Immature natural killer cell (primary cell): Measurements from ENCODE around the gene SNX6. TPM values are rescaled to one million over a fixed set of nuclear protein-coding genes. Genes with fewer than 3 reads are reported as not detected.
"Not testable (repeated sequence)": the region's sequence is repeated elsewhere in the genome, so short reads cannot be mapped to it uniquely, and the experiment has no call there.

Experiments
- DNase-seq, 3 donors: peaks; one replicate each; pipeline ENCODE4 v3.0.0; 2022; ENCODE audit warnings: mixed read lengths in 1 of 3
- H3K27ac Mint-ChIP-seq, 6 donors: one replicate each; pipeline ENCODE4 v1.8.0; 2020; ENCODE audit warnings: mixed read lengths in 6 of 6, mild to moderate bottlenecking in 5 of 6, inconsistent platforms in 4 of 6, moderate library complexity in 3 of 6
- H3K27me3 Mint-ChIP-seq, 3 donors: one replicate each; pipeline ENCODE4 v1.8.0; 2020 to 2021; ENCODE audit warnings: low read depth in 3 of 3, mild to moderate bottlenecking in 3 of 3, mixed read lengths in 3 of 3, moderate library complexity in 3 of 3, inconsistent platforms in 1 of 3
- H3K36me3 Mint-ChIP-seq, 3 donors: one replicate each; pipeline ENCODE4 v1.8.0; 2020; ENCODE audit warnings: mixed read lengths in 3 of 3, inconsistent platforms in 2 of 3, mild to moderate bottlenecking in 2 of 3
- H3K4me1 Mint-ChIP-seq, 2 donors: one replicate each; pipeline ENCODE4 v1.8.0; 2020; ENCODE audit warnings: inconsistent platforms in 2 of 2, mild to moderate bottlenecking in 2 of 2, mixed read lengths in 2 of 2, moderate library complexity in 1 of 2
- H3K4me3 Mint-ChIP-seq, 5 donors: one replicate each; pipeline ENCODE4 v1.8.0; 2020; ENCODE audit warnings: mild to moderate bottlenecking in 5 of 5, mixed read lengths in 5 of 5, inconsistent platforms in 3 of 5, moderate library complexity in 3 of 5
- H3K9me3 Mint-ChIP-seq, 6 donors: one replicate each; pipeline ENCODE4 v1.8.0; 2020; ENCODE audit warnings: mild to moderate bottlenecking in 6 of 6, mixed read lengths in 6 of 6, inconsistent platforms in 4 of 6, moderate library complexity in 3 of 6
- polyA plus RNA-seq, 3 donors: library from polyadenylated mRNA; unstranded; fragments of 300-500 nt; fragmentation: Illumina TruSeq; gene quantifications; one replicate each; pipeline ENCODE4 v1.2.3, GENCODE V29; 2021

SNX6 gene
- polyA plus RNA-seq, 3 donors from 2014 or later, result 141 to 174 (median 149) TPM

- DNase-seq, H3K9me3 Mint-ChIP-seq: not testable (repeated sequence)
- H3K27ac Mint-ChIP-seq, result peak overlapping the region; percentile 95 to 100 (median 99)
These were observed 89.5 kb downstream of the SNX6 start for GRCh38 chr14:34540181-34541059.

GRCh38 chr14:34539407-34540180 lies 90.4 kb downstream of the SNX6 start, which contains the start of gene EAPP:
TSS of gene EAPP (minus strand) at chr14:34539701. CDS start at chr14:34539628, 73 bp downstream.
- Mint-ChIP-seq H3K36me3 (peaks cover 0 to 4% (median 4%) of the 10 kb centered on the region in 3 donors), H3K4me3 (peak within 1 kb of the TSS; percentile 99 to 100 (median 99)), H3K27ac (peak within 1 kb of the TSS; percentile 95 to 100 (median 99)), H3K4me1 (peaks cover 29 to 30% of the 10 kb centered on the region in 2 donors), H3K27me3 (peaks cover 3 to 7% (median 5%) of the 10 kb centered on the region in 3 donors), H3K9me3 (no peaks in the 10 kb centered on the region)
- peak; percentile 94 to 96 (median 95) for DNase-seq

More at GRCh38 chr14:34540181-34541059, 89.5 kb downstream of the SNX6 start:
- Mint-ChIP-seq H3K4me1 (peaks cover 29 to 30% of the 10 kb centered on the region in 2 donors), H3K4me3 (peak overlapping the region; percentile 99 to 100 (median 99))
- not testable (repeated sequence) for H3K27me3 Mint-ChIP-seq, H3K36me3 Mint-ChIP-seq

- no peak for DNase-seq
- H3K27me3 Mint-ChIP-seq, result peaks cover 3 to 7% (median 5%) of the 10 kb centered on the region in 3 donors
- H3K4me1 Mint-ChIP-seq, result peaks cover 29 to 30% of the 10 kb centered on the region in 2 donors
- peak overlapping the region; percentile 99 to 100 (median 99) for H3K4me3 Mint-ChIP-seq
- peak overlapping the region; percentile 95 to 100 (median 99) for H3K27ac Mint-ChIP-seq
- no peaks in the 10 kb centered on the region for H3K9me3 Mint-ChIP-seq
- peaks cover 0 to 4% (median 4%) of the 10 kb centered on the region in 3 donors for H3K36me3 Mint-ChIP-seq
These were observed 91.0 kb downstream of the SNX6 start for GRCh38 chr14:34538871-34539406.

- H3K36me3 Mint-ChIP-seq, H3K27me3 Mint-ChIP-seq, H3K9me3 Mint-ChIP-seq, DNase-seq: not testable (repeated sequence)
- Mint-ChIP-seq H3K4me3 (peak overlapping the region in 4 of 5 donors; percentile 27 to 100 (median 100)), H3K27ac (peak overlapping the region; percentile 43 to 100 (median 98)), H3K4me1 (peaks cover 29 to 37% of the 10 kb centered on the region in 2 donors)
These were observed 91.9 kb downstream of the SNX6 start for GRCh38 chr14:34538096-34538495.

- H3K9me3 Mint-ChIP-seq, result no peaks in the 10 kb centered on the region
- H3K36me3 Mint-ChIP-seq, result peaks cover 7 to 8% (median 7%) of the 10 kb centered on the region in 3 donors
- peaks cover 29 to 37% of the 10 kb centered on the region in 2 donors for H3K4me1 Mint-ChIP-seq
- H3K27me3 Mint-ChIP-seq, result peaks cover 3 to 7% (median 5%) of the 10 kb centered on the region in 3 donors
- peak overlapping the region in 3 of 6 donors; percentile 45 to 99 (median 69) for H3K27ac Mint-ChIP-seq
- peak overlapping the region in 4 of 5 donors; percentile 23 to 71 (median 42) for H3K4me3 Mint-ChIP-seq
- no peak for DNase-seq
These were observed 92.3 kb downstream of the SNX6 start for GRCh38 chr14:34537677-34538009.

- Mint-ChIP-seq H3K9me3 (no peaks in the 10 kb centered on the region), H3K4me3 (peak overlapping the region in 3 of 5 donors; percentile 12 to 42 (median 29)), H3K27me3 (peaks cover 3 to 7% (median 5%) of the 10 kb centered on the region in 3 donors), H3K27ac (peak overlapping the region in 2 of 6 donors; percentile 10 to 21), H3K4me1 (peaks cover 29 to 37% of the 10 kb centered on the region in 2 donors), H3K36me3 (peaks cover 7 to 8% (median 7%) of the 10 kb centered on the region in 3 donors)
- no peak for DNase-seq
These were observed 92.8 kb downstream of the SNX6 start for GRCh38 chr14:34536951-34537676.

GRCh38 chr14:34527591-34527990 lies 102.4 kb downstream of the SNX6 start:
- Mint-ChIP-seq H3K36me3 (peaks cover 11 to 35% (median 20%) of the 10 kb centered on the region in 3 donors), H3K27ac (no peak overlapping the region), H3K4me3 (no peak overlapping the region), H3K4me1 (no peaks in the 10 kb centered on the region), H3K9me3 (no peaks in the 10 kb centered on the region), H3K27me3 (peaks cover 0 to 2% (median 0%) of the 10 kb centered on the region in 3 donors)
- no peak for DNase-seq

GRCh38 chr14:34524216-34524615 lies 105.7 kb downstream of the SNX6 start:
- H3K9me3 Mint-ChIP-seq, DNase-seq, H3K27me3 Mint-ChIP-seq, H3K4me3 Mint-ChIP-seq, H3K27ac Mint-ChIP-seq, H3K4me1 Mint-ChIP-seq: not testable (repeated sequence)
- H3K36me3 Mint-ChIP-seq, result peaks cover 27 to 48% (median 29%) of the 10 kb centered on the region in 3 donors

- peaks cover 0 to 3% (median 2%) of the 10 kb centered on the region in 3 donors for H3K27me3 Mint-ChIP-seq
- no peak for DNase-seq
- no peak overlapping the region for H3K4me3 Mint-ChIP-seq
- peaks cover 31 to 54% (median 35%) of the 10 kb centered on the region in 3 donors for H3K36me3 Mint-ChIP-seq
- H3K27ac Mint-ChIP-seq, result peak overlapping the region in 2 of 6 donors; percentile 11 to 18
- H3K4me1 Mint-ChIP-seq, result no peaks in the 10 kb centered on the region
- H3K9me3 Mint-ChIP-seq, result no peaks in the 10 kb centered on the region
These were observed 107.5 kb downstream of the SNX6 start for GRCh38 chr14:34522496-34522895.

- not testable (repeated sequence) for H3K27me3 Mint-ChIP-seq, H3K27ac Mint-ChIP-seq, H3K4me3 Mint-ChIP-seq, DNase-seq, H3K4me1 Mint-ChIP-seq, H3K9me3 Mint-ChIP-seq
- peaks cover 34 to 56% (median 37%) of the 10 kb centered on the region in 3 donors for H3K36me3 Mint-ChIP-seq
These were observed 108.9 kb downstream of the SNX6 start for GRCh38 chr14:34521071-34521470.

- H3K36me3 Mint-ChIP-seq, result peaks cover 36 to 55% (median 38%) of the 10 kb centered on the region in 3 donors
- not testable (repeated sequence) for H3K4me1 Mint-ChIP-seq, H3K27me3 Mint-ChIP-seq, H3K4me3 Mint-ChIP-seq, DNase-seq, H3K9me3 Mint-ChIP-seq, H3K27ac Mint-ChIP-seq
These were observed 109.5 kb downstream of the SNX6 start for GRCh38 chr14:34520304-34520970.
